ENCODE data around the gene GAS6.

DNA sequence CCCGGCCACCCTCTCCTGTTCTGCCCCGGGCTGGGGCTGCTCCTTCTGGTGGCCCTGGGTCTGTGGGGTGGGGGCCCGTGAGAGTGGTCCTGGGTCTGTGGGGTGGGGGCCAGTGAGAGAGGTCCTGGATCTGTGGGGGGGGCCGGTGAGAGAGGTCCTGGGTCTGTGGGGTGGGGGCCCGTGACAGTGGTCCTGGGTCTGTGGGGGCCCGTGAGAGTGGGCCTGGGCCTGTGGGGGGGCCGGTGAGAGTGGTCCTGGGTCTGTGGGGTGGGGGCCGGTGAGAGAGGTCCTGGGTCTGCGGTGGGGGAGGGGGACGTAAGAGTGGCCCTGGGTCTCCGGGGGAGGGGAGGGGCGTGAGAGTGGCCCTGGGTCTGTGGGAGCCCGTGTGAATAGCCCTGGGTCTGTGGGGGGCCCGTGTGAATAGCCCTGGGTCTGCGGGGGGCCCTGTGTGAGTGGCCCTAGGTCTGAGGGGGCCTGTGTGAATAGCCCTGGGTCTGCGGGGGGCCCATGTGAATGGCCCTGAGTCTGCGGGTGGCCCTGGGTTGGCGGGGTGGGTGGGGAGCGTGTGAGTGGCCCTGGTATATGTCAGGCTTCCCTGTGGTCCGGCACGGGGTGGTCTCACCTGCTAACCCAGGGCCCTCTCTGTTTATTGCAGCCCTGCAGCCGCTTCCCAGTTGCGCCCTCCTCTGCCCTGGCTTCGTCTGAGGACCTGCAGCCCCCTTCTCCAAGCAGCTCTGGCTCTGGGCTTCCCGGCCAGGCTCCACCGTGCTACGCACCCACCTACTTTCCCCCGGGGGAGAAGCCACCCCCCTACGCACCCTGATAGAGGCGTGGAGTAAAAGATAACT is 52.6 kb downstream of the GAS6 start:
- TF ChIP-seq ZNF274 (IDR thresholded peaks at IDR 0.05; ENCODE audit: low read depth, low read length), result no peak
- no peak for TF ChIP-seq CTCF (IDR thresholded peaks at IDR 0.05 in 2 of 3, conservative IDR thresholded peaks at IDR 0.05 in 1 of 3; ENCODE audit: borderline replicate concordance in 1 of 3, insufficient read depth in 1 of 3, low read depth in 2 of 3, low read length in 2 of 3)
- no peak for TF ChIP-seq POLR2A (IDR thresholded peaks at IDR 0.05; ENCODE audit: borderline replicate concordance, extremely low read depth, insufficient read depth, insufficient read length)
- TF ChIP-seq ATF3 (IDR thresholded peaks at IDR 0.05), result no peak
- TF ChIP-seq, protein P1, sequence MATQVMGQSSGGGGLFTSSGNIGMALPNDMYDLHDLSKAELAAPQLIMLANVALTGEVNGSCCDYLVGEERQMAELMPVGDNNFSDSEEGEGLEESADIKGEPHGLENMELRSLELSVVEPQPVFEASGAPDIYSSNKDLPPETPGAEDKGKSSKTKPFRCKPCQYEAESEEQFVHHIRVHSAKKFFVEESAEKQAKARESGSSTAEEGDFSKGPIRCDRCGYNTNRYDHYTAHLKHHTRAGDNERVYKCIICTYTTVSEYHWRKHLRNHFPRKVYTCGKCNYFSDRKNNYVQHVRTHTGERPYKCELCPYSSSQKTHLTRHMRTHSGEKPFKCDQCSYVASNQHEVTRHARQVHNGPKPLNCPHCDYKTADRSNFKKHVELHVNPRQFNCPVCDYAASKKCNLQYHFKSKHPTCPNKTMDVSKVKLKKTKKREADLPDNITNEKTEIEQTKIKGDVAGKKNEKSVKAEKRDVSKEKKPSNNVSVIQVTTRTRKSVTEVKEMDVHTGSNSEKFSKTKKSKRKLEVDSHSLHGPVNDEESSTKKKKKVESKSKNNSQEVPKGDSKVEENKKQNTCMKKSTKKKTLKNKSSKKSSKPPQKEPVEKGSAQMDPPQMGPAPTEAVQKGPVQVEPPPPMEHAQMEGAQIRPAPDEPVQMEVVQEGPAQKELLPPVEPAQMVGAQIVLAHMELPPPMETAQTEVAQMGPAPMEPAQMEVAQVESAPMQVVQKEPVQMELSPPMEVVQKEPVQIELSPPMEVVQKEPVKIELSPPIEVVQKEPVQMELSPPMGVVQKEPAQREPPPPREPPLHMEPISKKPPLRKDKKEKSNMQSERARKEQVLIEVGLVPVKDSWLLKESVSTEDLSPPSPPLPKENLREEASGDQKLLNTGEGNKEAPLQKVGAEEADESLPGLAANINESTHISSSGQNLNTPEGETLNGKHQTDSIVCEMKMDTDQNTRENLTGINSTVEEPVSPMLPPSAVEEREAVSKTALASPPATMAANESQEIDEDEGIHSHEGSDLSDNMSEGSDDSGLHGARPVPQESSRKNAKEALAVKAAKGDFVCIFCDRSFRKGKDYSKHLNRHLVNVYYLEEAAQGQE (IDR thresholded peaks at IDR 0.05; ENCODE audit: low read depth), result no peak
- TF ChIP-seq POLR2AphosphoS5 (IDR thresholded peaks at IDR 0.05; ENCODE audit: low read depth, low read length), result no peak
- TF ChIP-seq JUND (IDR thresholded peaks at IDR 0.05), result no peak
- TF ChIP-seq CEBPB (IDR thresholded peaks at IDR 0.05; ENCODE audit: low read depth), result no peak
- TF ChIP-seq ELF1 (IDR thresholded peaks at IDR 0.05; ENCODE audit: borderline replicate concordance, low read depth), result no peak
- TF ChIP-seq, protein P2, sequence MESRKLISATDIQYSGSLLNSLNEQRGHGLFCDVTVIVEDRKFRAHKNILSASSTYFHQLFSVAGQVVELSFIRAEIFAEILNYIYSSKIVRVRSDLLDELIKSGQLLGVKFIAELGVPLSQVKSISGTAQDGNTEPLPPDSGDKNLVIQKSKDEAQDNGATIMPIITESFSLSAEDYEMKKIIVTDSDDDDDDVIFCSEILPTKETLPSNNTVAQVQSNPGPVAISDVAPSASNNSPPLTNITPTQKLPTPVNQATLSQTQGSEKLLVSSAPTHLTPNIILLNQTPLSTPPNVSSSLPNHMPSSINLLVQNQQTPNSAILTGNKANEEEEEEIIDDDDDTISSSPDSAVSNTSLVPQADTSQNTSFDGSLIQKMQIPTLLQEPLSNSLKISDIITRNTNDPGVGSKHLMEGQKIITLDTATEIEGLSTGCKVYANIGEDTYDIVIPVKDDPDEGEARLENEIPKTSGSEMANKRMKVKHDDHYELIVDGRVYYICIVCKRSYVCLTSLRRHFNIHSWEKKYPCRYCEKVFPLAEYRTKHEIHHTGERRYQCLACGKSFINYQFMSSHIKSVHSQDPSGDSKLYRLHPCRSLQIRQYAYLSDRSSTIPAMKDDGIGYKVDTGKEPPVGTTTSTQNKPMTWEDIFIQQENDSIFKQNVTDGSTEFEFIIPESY (IDR thresholded peaks at IDR 0.05; ENCODE audit: extremely low read depth, insufficient replicate concordance, low read length), result no peak
- TF ChIP-seq SRF (IDR thresholded peaks at IDR 0.05; ENCODE audit: low read depth), result no peak
- no peak for TF ChIP-seq EZH2 (IDR thresholded peaks at IDR 0.05)
- TF ChIP-seq SP1 (IDR thresholded peaks at IDR 0.05; ENCODE audit: low read depth), result no peak

All from HCT116 (cell line).